GM18520 (cell line): ENCODE results near the gene BAIAP2.

Source experiments
- ATAC-seq: cut with Tn5 transposase; IDR thresholded peaks from one replicate; pipeline ENCODE4 v1.9.1; 2021; ENCODE audit not compliant: unreplicated experiment

BAIAP2 gene

GRCh38 chr17:81084680-81085419 is 49.9 kb downstream of the BAIAP2 start:
- no peak for ATAC-seq

- ATAC-seq = no peak
Measured at GRCh38 chr17:81085420-81085911, 50.5 kb downstream of the BAIAP2 start.

- ATAC-seq = no peak
Measured at GRCh38 chr17:81086789-81087551, 52.0 kb downstream of the BAIAP2 start.

GRCh38 chr17:81090361-81091136 is 55.6 kb downstream of the BAIAP2 start:
- ATAC-seq = no peak

GRCh38 chr17:81091154-81091553 is 56.2 kb downstream of the BAIAP2 start:
- no peak for ATAC-seq

- ATAC-seq = no peak
Measured at GRCh38 chr17:81091774-81092517, 57.0 kb downstream of the BAIAP2 start.

GRCh38 chr17:81092518-81093095 is 57.7 kb downstream of the BAIAP2 start:
- ATAC-seq = no peak

GRCh38 chr17:81093619-81094508 is 58.9 kb downstream of the BAIAP2 start:
- ATAC-seq = no peak

GRCh38 chr17:81094509-81095382 is 59.8 kb downstream of the BAIAP2 start:
- peak; percentile 80 for ATAC-seq

- no peak for ATAC-seq
Measured at GRCh38 chr17:81095383-81095762, 60.4 kb downstream of the BAIAP2 start.

- ATAC-seq = no peak
Measured at GRCh38 chr17:81096741-81097133, 61.8 kb downstream of the BAIAP2 start.

GRCh38 chr17:81097134-81097942 is 62.4 kb downstream of the BAIAP2 start:
- no peak for ATAC-seq

GRCh38 chr17:81097943-81098308 is 63.0 kb downstream of the BAIAP2 start:
- ATAC-seq = no peak

GRCh38 chr17:81099888-81100287 is 64.9 kb downstream of the BAIAP2 start:
- ATAC-seq = no peak

GRCh38 chr17:81100668-81101067 is 65.7 kb downstream of the BAIAP2 start:
- no peak for ATAC-seq

- ATAC-seq = peak; percentile 70
Measured at GRCh38 chr17:81101614-81102306, 66.8 kb downstream of the BAIAP2 start.

- ATAC-seq = no peak
Measured at GRCh38 chr17:81102352-81102751, 67.4 kb downstream of the BAIAP2 start.
